Right lobe of liver (tissue), 6 donors: ENCODE measurements around the gene PPP1R18. TPM values are rescaled to one million over a fixed set of nuclear protein-coding genes. Genes with fewer than 3 reads are reported as not detected.

Experiments
- ATAC-seq, 4 donors: fragments of 200-7000 bp; cut with Tn5 transposase; one replicate each; pipeline ENCODE4 v1.9.1; 2020; ENCODE audit warnings: mild to moderate bottlenecking in 4 of 4, moderate library complexity in 4 of 4
- DNase-seq, 3 donors: peaks; one replicate each; pipeline ENCODE4 v3.0.0-alpha.2; 2020
- H3K27ac ChIP-seq, 3 donors: fragments of 200-600 bp; one replicate each; pipeline ENCODE4 v1.8.0; 2022
- H3K27me3 ChIP-seq, 2 donors: fragments of 200-600 bp; one replicate each; pipeline ENCODE4 v1.8.0; 2022
- H3K36me3 ChIP-seq, 4 donors: fragments of 200-600 bp; sonication (generic) in 1 of 4; one replicate each; pipeline versions ENCODE4 v1.5.1 to v1.8.0; 2017 to 2022; ENCODE audit warnings: control low read depth in 1 of 4
- H3K4me1 ChIP-seq, 4 donors: fragments of 200-600 bp; sonication (generic) in 1 of 4; one replicate each; pipeline versions ENCODE4 v1.5.1 to v1.8.0; 2017 to 2022; ENCODE audit warnings: control low read depth in 1 of 4
- H3K4me3 ChIP-seq, 3 donors: fragments of 200-600 bp; one replicate each; pipeline ENCODE4 v1.8.0; 2022
- H3K9me3 ChIP-seq, 4 donors: fragments of 200-600 bp; sonication (generic) in 1 of 4; one replicate each; pipeline versions ENCODE4 v1.5.1 to v1.8.0; 2017 to 2022; ENCODE audit warnings: control low read depth in 1 of 4
- POLR2A ChIP-seq: fragments of 450-650 bp; IDR thresholded peaks from one replicate; pipeline ENCODE4 v1.6.1; 2017; ENCODE audit warnings: antibody characterized with exemption, mild to moderate bottlenecking
- WGBS: methylation state at CpG from one replicate; pipeline ENCODE4 v1.1.6; 2018; ENCODE audit warnings: low coverage, low lambda C conversion rate; ENCODE audit not compliant: insufficient coverage; ENCODE audit errors: missing lambda C conversion rate; 5-methylcytosine and 5-hydroxymethylcytosine counted together
- intact Hi-C, 2 donors: fragments of 100-400 bp; cut with DNase I; formaldehyde crosslinking; loops; one replicate each; pipeline versions ENCODE4 v1.11.2 to v1.14.1; 2022
- small RNA-seq, 2 experiments: library from RNA; depleted of rRNA; stranded (forward); fragments of <200 nt; gene quantifications; one replicate each; pipeline ENCODE3, GENCODE V24; 2016
- total RNA-seq, 6 experiments: library from RNA; depleted of rRNA in 2 of 6; stranded (reverse); fragments of >200 nt in 2 of 6; fragmentation: NEBNext Ultra II Directional in 3 of 6; extraction: Animal tissue kit (Norgen Biotek cat#: 25700) in 3 of 6; gene quantifications; one replicate each; pipeline versions ENCODE4 v1.1.0 to v1.2.4, GENCODE V29; 2016 to 2023
- TF ChIP-seq, protein P1 (sequence below), 4 donors: fragments of 200-600 bp in 3 of 4; fragments of 450-650 bp in 1 of 4; IDR thresholded peaks; one replicate each; pipeline versions ENCODE4 v1.5.1 to v1.8.0; 2016 to 2022; ENCODE audit warnings: antibody characterized with exemption in 4 of 4, mild to moderate bottlenecking in 2 of 4
- donor health status: DM: no; HTN: yes; CAD: no.
- donor health status: DM: no; HTN: no; CAD: no.
- donor health status: DM: no; HTN: no; CAD: no.
- donor health status: DM: no; HTN: yes; CAD: no.
- donor health status: DM: no; HTN: yes; CAD: no.

Gene PPP1R18
- total RNA-seq, 6 experiments from 2014 or later, result 6.7 to 29.1 (median 12.9) TPM

DNA sequence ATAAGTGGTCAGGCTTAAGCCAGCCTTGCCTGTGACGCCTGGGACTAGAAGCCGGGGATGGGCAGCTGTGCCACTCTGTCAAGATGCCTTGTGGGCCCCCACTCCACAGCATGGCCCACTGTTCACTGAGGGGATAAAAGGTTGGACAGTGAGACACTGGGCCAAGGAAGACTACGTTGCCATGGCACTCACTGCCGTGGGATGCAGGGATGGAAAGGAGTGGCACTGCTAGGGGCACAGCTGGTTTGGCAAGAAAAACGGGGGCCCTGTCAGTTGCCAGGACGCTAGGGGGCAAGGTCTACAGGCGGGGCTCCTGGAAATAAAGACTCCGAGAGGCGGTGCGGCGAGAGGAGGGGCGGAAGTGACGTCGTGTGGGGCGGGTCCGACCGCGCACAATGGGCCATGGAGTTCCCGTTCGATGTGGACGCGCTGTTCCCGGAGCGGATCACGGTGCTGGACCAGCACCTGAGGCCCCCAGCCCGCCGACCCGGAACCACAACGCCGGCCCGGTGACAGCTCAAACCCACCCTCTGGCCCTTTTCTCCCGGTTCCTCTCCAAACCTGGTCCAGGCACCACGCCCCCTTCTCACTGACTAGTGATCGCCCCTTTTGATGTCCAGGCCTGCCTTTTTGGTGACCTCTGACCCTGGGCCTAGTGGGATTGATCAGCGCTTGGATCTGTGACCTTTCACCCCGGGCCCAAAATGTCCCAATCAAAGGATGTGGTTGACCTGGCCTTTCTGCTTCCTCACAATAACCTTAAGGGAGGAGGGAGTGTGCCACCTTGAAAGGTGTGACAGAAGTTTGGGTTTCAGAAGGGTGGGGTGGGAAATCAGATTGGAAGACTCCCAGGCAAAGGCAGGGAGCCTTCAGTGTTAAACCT lies 59.7 kb downstream of the PPP1R18 start, which contains the start of gene ATAT1:
ATAT1 (plus strand) TSS at position 391 of the 883 bp plus-strand sequence.
- DNase-seq, result peak; percentile 87 to 91 (median 91)
- Histone ChIP-seq H3K27me3 (no peaks in the 10 kb centered on the region), H3K4me3 (peak within 1 kb of the TSS; percentile 49 to 63 (median 61)), H3K9me3 (no peaks in the 10 kb centered on the region), H3K27ac (peak within 1 kb of the TSS; percentile 74 to 84 (median 76)), H3K36me3 (peaks cover 0 to 46% (median 16%) of the 10 kb centered on the region in 4 donors), H3K4me1 (peaks cover 0 to 7% (median 3%) of the 10 kb centered on the region in 4 donors)
- WGBS, result 33% methylated on average over 5 of the region's 36 CpGs
- TF ChIP-seq POLR2A, result peak; percentile 48
- TF ChIP-seq, protein P1, sequence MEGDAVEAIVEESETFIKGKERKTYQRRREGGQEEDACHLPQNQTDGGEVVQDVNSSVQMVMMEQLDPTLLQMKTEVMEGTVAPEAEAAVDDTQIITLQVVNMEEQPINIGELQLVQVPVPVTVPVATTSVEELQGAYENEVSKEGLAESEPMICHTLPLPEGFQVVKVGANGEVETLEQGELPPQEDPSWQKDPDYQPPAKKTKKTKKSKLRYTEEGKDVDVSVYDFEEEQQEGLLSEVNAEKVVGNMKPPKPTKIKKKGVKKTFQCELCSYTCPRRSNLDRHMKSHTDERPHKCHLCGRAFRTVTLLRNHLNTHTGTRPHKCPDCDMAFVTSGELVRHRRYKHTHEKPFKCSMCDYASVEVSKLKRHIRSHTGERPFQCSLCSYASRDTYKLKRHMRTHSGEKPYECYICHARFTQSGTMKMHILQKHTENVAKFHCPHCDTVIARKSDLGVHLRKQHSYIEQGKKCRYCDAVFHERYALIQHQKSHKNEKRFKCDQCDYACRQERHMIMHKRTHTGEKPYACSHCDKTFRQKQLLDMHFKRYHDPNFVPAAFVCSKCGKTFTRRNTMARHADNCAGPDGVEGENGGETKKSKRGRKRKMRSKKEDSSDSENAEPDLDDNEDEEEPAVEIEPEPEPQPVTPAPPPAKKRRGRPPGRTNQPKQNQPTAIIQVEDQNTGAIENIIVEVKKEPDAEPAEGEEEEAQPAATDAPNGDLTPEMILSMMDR (IDR thresholded peaks at IDR 0.05), result peak in 3 of 4 donors; percentile 13 to 31 (median 29)
- peak; percentile 97 to 98 (median 98) for ATAC-seq
- intact Hi-C loops, result loop anchor here (10.0 kb wide), 2 partner anchors 48 to 108 kb away; partner anchors contain the start of gene DHX16 (in 1 of the 2)

Small RNA genes within 50 kb of the gene (small RNA-seq; reads per million reads assigned to genes)
- gene RF00019, result 0 reads per million in 2 experiments

Other genes with a start within 250 kb of the PPP1R18 start
- gene HLA-E, start 197.1 kb downstream of the PPP1R18 start, total RNA-seq, result 100 to 1,000 TPM; 116 to 257 (median 183) TPM
- gene GNL1, start 130.2 kb downstream of the PPP1R18 start, total RNA-seq, result 10 to 100 TPM in 5 of 6 experiments, 1 to 10 TPM in 1; 5.1 to 25.6 (median 19.8) TPM
- 1 to 10 TPM; 2.3 to 3.8 (median 2.6) TPM for gene PRR3, start 129.3 kb downstream of the PPP1R18 start, total RNA-seq
- 10 to 100 TPM; 23.3 to 35.2 (median 26.8) TPM for gene ABCF1, start 115.2 kb downstream of the PPP1R18 start, total RNA-seq
- gene PPP1R10, start 69.4 kb downstream of the PPP1R18 start, total RNA-seq, result 10 to 100 TPM; 19.0 to 45.1 (median 32.4) TPM
- 10 to 100 TPM; 43.3 to 73.9 (median 56.2) TPM for gene MRPS18B, start 68.8 kb downstream of the PPP1R18 start, total RNA-seq
- 1 to 10 TPM; 2.4 to 6.6 (median 4.4) TPM for gene ATAT1, start 59.8 kb downstream of the PPP1R18 start, total RNA-seq
- 10 to 100 TPM in 4 of 6 experiments, 1 to 10 TPM in 2; 8.2 to 14.1 (median 11.0) TPM for gene C6orf136, start 39.5 kb downstream of the PPP1R18 start, total RNA-seq
- gene DHX16, start 13.6 kb downstream of the PPP1R18 start, total RNA-seq, result 10 to 100 TPM; 12.3 to 17.8 (median 14.4) TPM
- gene NRM, start 4.3 kb upstream of the PPP1R18 start, total RNA-seq, result 1 to 10 TPM; 1.2 to 2.7 (median 1.9) TPM
- gene MDC1, start 30.6 kb upstream of the PPP1R18 start, total RNA-seq, result 10 to 100 TPM in 4 of 6 experiments, 1 to 10 TPM in 2; 8.8 to 15.5 (median 12.1) TPM
- gene TUBB, start 33.7 kb upstream of the PPP1R18 start, total RNA-seq, result 100 to 1,000 TPM; 150 to 268 (median 241) TPM
- gene FLOT1, start 56.0 kb upstream of the PPP1R18 start, total RNA-seq, result 10 to 100 TPM; 37.1 to 92.2 (median 73.5) TPM
- 10 to 100 TPM in 3 of 6 experiments, 1 to 10 TPM in 3; 2.8 to 72.3 (median 24.5) TPM for gene IER3, start 57.9 kb upstream of the PPP1R18 start, total RNA-seq
- gene DDR1, start 197.9 kb upstream of the PPP1R18 start, total RNA-seq, result 1 to 10 TPM; 3.2 to 9.9 (median 5.0) TPM
- gene GTF2H4, start 221.6 kb upstream of the PPP1R18 start, total RNA-seq, result 10 to 100 TPM in 4 of 6 experiments, 1 to 10 TPM in 2; 3.6 to 21.1 (median 17.3) TPM
- gene VARS2, start 227.6 kb upstream of the PPP1R18 start, total RNA-seq, result 10 to 100 TPM; 21.5 to 36.1 (median 25.9) TPM
- gene SFTA2, start 245.5 kb upstream of the PPP1R18 start, total RNA-seq, result not detected